DMS153 treated with DMSO at 0.1 percent for 48 hours (cell line): ENCODE data around the gene PPP2R3A.
"Not testable (repeated sequence)": the region's sequence is repeated elsewhere in the genome, so short reads cannot be mapped to it uniquely, and the experiment has no call there.

Source experiments
- DNase-seq: peaks from one replicate; lab custom pipeline; 2025; ENCODE audit not compliant: unreplicated experiment; lab: John Stamatoyannopoulos, UW

Gene PPP2R3A

DNA sequence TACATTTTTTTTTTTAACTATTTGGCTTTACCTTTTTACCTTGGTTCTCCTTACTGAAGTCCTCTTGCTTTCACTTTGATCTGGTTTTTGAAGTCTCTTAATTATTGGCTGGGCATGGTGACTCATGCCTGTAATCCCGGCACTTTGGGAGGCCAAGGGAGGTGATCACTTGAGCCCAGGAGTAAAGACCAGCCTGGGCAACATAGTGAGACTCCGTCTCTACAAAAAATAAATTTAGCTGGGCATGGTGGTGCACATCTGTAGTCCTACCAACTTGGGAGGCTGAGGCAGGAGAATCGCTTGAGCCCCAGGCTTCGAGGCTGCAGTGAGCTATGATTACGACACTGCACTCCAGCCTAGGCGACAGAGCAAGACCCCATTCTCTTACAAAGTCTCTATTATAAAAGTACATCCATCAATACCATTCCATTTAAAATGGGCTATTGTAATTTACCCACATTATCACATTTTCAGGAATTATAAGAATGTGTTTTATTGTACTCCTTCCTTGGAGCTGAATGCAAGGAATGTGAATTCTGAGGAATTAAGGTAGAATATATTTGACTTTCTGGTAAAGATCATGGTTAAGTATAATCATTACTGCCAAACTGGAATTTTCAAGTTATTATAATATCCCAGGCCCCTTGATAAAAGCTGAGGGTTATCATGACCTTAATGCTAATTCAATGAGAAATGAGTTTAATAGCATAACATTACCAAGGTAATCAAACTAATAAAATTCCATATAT is 181.6 kb downstream of the PPP2R3A start:
- no peak for DNase-seq

GRCh38 chr3:136149667-136150066 is 184.1 kb downstream of the PPP2R3A start:
- no peak for DNase-seq

DNA sequence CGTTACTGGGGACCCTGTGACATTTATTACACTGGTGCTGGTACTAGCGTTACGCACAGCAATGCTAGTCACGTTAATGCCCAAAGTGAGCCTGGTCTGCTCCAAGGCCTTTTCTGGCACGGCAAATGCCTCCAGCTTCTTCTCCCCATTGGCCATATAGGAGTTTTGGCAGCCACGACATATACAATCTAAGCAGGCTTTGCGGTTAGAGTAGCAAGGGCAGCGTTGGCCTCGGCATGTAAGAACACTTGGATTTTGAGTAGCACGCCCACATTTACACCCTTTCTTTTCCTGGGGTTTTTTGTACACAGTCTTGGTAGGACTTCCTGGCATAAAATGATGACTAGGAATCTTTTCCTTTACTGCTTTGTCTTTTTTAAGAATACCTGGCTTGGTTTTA is 185.7 kb downstream of the PPP2R3A start:
- DNase-seq: no peak

- no peak for DNase-seq
Measured at GRCh38 chr3:136152176-136152843, 186.8 kb downstream of the PPP2R3A start.

- no peak for DNase-seq
Measured at GRCh38 chr3:136152963-136153362, 187.4 kb downstream of the PPP2R3A start.

GRCh38 chr3:136161516-136161915 is 196.0 kb downstream of the PPP2R3A start:
- DNase-seq: no peak

GRCh38 chr3:136162322-136162721 is 196.8 kb downstream of the PPP2R3A start:
- DNase-seq: no peak

DNA sequence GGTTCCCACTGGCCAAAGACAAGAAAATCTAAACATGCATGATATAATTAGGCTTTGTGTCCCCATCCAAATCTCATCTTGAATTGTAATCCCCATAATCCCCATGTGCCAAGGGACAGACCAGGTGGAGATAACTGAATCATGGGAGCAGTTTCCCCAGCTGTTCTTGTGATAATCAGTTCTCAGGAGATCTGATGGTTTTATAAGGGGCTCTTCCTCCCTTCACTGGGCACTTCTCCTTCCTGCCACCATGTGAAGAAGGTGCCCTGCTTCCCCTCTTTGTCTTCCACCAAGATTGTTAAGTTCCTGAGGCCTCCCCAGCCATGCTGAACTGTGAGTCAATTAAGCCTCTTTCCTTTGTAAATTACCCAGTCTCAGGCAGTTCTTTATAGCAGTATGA is 198.1 kb downstream of the PPP2R3A start:
- not testable (repeated sequence) for DNase-seq

DNA sequence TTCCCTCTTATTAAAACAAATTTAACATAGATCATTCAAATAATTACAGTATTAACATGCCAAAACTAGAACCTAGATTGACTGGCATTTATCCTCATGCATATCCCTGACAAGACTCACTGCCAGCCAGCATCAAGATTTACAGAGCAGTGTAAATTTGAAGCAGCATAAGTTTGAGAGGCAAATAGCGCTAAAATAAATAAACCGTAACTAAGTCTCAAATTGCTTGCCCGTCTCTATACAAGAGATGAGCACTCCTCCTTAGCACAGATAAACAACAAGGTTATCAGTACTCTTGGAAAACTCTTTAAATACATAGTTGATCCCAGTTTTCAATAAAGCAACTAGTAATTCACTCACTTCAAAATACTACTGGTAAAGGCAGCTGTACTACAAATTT is 201.0 kb downstream of the PPP2R3A start:
- no peak for DNase-seq

DNA sequence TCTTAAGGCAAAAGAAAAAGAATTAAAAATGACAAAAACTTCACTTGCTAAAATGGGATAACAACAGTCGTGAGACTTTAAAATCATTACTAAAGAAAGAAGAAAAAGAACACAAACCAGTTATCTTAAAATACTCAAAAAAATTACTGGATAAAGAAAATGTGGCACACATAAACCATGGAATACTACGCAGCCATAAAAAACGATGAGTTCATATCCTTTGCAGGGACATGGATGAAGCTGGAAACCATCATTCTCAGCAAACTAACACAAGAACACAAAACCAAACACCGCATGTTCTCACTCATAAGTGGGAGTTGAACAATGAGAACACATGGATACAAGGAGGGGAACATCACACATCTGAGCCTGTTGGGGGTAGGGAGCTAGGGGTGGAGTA is 202.7 kb downstream of the PPP2R3A start:
- DNase-seq: not testable (repeated sequence)

DNA sequence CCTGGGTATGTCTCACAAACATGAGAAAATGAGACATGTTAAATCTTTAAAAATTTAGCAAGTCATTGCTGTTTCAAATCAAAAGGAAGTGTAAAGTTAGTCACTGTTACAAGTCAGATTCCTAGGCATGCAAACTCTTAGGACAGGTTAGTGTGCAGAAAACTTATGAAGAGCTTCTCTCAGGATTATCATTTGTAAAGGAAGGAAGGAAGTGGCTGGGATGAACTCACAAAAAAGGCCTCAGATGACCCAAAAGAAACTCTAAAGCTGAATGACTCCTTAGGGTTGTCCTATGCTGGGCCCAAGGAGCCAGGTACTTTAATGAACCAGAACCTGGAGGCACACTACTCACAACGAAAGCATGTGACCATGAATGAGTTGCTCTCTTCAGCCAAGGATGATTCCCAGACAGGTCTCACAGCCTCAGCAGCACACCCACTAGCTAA is 205.6 kb downstream of the PPP2R3A start:
- DNase-seq: no peak

GRCh38 chr3:136173939-136174490 is 208.5 kb downstream of the PPP2R3A start:
- no peak for DNase-seq

- DNase-seq: no peak
Measured at GRCh38 chr3:136177876-136178275, 212.3 kb downstream of the PPP2R3A start.

- no peak for DNase-seq
Measured at GRCh38 chr3:136181741-136182140, 216.2 kb downstream of the PPP2R3A start.

DNA sequence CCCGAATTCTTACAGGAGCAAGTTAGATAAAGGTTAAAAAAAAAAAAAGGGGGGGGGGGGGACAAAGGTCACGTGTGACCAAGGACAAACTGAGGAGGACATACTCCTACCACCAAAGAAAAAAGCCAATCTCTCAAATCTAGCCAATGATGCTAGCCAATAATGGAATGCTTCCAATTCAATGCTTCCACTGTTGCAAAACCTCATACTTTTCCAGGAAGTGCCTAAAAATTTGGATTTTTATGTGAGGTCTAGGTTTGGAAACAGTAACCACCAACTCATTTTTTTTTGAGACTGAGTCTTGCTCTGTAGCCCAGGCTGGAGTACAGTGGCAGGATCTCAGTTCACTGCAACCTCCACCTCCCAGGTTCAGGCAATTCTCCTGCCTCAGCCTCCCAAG is 219.2 kb downstream of the PPP2R3A start:
- DNase-seq: no peak

DNA sequence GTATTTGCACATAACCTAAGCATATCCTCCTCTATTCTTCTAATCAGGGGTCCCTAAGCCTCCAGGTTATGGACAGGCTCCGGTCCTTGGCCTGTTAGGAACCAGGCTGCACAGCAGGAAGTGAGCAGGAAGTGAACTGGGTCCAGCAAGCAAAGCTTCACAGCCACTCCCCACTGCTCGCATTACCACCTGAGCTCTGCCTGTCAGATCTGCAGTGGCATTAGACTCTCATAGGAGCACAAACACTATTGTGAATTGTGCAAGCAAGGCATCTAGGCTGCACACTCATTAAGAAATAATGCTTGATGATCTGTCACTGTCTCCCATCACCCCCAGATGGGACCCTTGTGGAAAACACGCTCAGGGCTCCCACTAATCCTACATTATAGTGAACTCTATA is 220.8 kb downstream of the PPP2R3A start:
- no peak for DNase-seq

DNA sequence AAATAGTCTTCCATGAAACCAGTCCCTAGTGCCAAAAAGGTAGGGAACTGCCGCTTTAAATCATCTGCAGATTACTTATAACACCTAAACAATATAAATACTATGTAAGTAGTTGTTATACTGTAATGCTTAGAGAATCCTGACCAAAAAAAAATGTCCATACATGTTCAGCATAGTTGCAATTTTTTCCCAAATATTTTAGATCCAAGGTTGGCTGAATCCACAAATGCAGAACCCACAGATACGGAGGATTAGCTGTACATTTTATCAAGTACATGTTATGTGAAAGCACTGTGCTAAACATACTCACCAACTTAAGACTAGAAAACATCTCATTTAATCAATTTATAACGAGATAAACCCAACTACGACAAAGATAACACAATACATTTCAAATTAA is 221.3 kb downstream of the PPP2R3A start:
- no peak for DNase-seq

GRCh38 chr3:136187868-136188267 is 222.3 kb downstream of the PPP2R3A start:
- no peak for DNase-seq

- DNase-seq: no peak
Measured at GRCh38 chr3:136189043-136189442, 223.5 kb downstream of the PPP2R3A start.

GRCh38 chr3:136189859-136190617 is 224.5 kb downstream of the PPP2R3A start:
- no peak for DNase-seq

GRCh38 chr3:136192195-136192594 is 226.7 kb downstream of the PPP2R3A start:
- not testable (repeated sequence) for DNase-seq

DNA sequence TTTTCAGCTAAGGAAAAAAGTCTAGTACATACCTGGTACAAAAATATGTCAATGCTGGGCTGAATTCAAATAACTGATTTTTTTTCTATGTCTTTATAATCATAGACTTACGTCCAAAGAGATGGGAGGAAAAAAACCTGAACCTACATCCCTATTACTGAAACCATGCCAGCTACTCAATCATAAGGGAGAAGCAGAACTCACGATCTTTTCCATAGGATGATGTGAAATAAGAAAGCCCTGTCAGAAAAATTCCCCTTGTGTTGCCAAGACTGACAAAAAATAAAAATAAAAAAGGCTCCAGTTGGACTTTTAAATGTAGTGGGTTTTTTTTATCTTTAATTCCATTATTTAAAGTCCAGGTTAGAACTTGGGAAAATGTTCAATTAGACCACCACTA is 227.3 kb downstream of the PPP2R3A start:
- no peak for DNase-seq
